HG03039 (cell line): ENCODE data around the gene FRAT1.
"Not testable (repeated sequence)": the region's sequence is repeated elsewhere in the genome, so short reads cannot be mapped to it uniquely, and the experiment has no call there.

Source experiments
- ATAC-seq: cut with Tn5 transposase; IDR thresholded peaks from one replicate; pipeline ENCODE4 v1.9.1; 2021; ENCODE audit warnings: mild to moderate bottlenecking, moderate library complexity; ENCODE audit not compliant: unreplicated experiment

Gene FRAT1

GRCh38 chr10:97334370-97335175 is 15.5 kb downstream of the FRAT1 start, which contains the start of gene FRAT2:
TSS of gene FRAT2 (minus strand) at chr10:97334729. CDS start at chr10:97334572, 157 bp downstream.
- peak; percentile 80 for ATAC-seq

- ATAC-seq: no peak
Measured at GRCh38 chr10:97335188-97335619, 16.1 kb downstream of the FRAT1 start.

- no peak for ATAC-seq
Measured at GRCh38 chr10:97336006-97336405, 16.9 kb downstream of the FRAT1 start.

GRCh38 chr10:97336446-97336845 is 17.4 kb downstream of the FRAT1 start:
- no peak for ATAC-seq

- no peak for ATAC-seq
Measured at GRCh38 chr10:97336942-97337831, 18.1 kb downstream of the FRAT1 start.

- no peak for ATAC-seq
Measured at GRCh38 chr10:97338041-97338440, 19.0 kb downstream of the FRAT1 start.

GRCh38 chr10:97341416-97341815 is 22.3 kb downstream of the FRAT1 start:
- ATAC-seq: no peak

- ATAC-seq: not testable (repeated sequence)
Measured at GRCh38 chr10:97343664-97344063, 24.6 kb downstream of the FRAT1 start.

GRCh38 chr10:97347317-97347716 is 28.2 kb downstream of the FRAT1 start:
- ATAC-seq: no peak

GRCh38 chr10:97349752-97350513 is 30.9 kb downstream of the FRAT1 start:
- no peak for ATAC-seq

GRCh38 chr10:97353945-97354344 is 34.9 kb downstream of the FRAT1 start:
- ATAC-seq: no peak

GRCh38 chr10:97355571-97355975 is 36.5 kb downstream of the FRAT1 start:
- ATAC-seq: no peak

- ATAC-seq: no peak
Measured at GRCh38 chr10:97356318-97356914, 37.3 kb downstream of the FRAT1 start.

GRCh38 chr10:97356918-97357317 is 37.8 kb downstream of the FRAT1 start:
- no peak for ATAC-seq

- ATAC-seq: no peak
Measured at GRCh38 chr10:97358349-97358748, 39.3 kb downstream of the FRAT1 start.

GRCh38 chr10:97358781-97359180 is 39.7 kb downstream of the FRAT1 start:
- ATAC-seq: no peak

GRCh38 chr10:97360705-97361536 is 41.9 kb downstream of the FRAT1 start:
- no peak for ATAC-seq

- no peak for ATAC-seq
Measured at GRCh38 chr10:97361537-97361901, 42.4 kb downstream of the FRAT1 start.

GRCh38 chr10:97362310-97363033 is 43.4 kb downstream of the FRAT1 start:
- no peak for ATAC-seq
